HepG2 (cell line): Measurements from ENCODE around the gene ASB16. TPM values are rescaled to one million over a fixed set of nuclear protein-coding genes. Genes with fewer than 3 reads are reported as not detected.

Experiments
- AKAP8 ChIP-seq: sonication (generic); formaldehyde crosslinking; IDR thresholded peaks from 2 replicates; pipeline ENCODE4 v1.5.1; 2020; ENCODE audit warnings: mild to moderate bottlenecking, missing genetic modification reagents
- ARNTL ChIP-seq: sonication (generic); formaldehyde crosslinking; IDR thresholded peaks from 2 replicates; pipeline ENCODE4 v1.4.0; 2020; ENCODE audit warnings: mild to moderate bottlenecking, missing genetic modification reagents
- BCL3 ChIP-seq: sonication (generic); formaldehyde crosslinking; IDR thresholded peaks from 2 replicates; pipeline ENCODE4 v1.5.1; 2020; ENCODE audit warnings: mild to moderate bottlenecking, missing genetic modification reagents, moderate library complexity
- CHD2 ChIP-seq: IDR thresholded peaks from 2 replicates; pipeline ENCODE4 v1.6.1; 2011; ENCODE audit warnings: low read depth, low read length, improper control_type of control experiment
- CREB3 ChIP-seq: sonication (generic); formaldehyde crosslinking; IDR thresholded peaks from 2 replicates; pipeline ENCODE4 v1.5.0; 2020; ENCODE audit warnings: missing genetic modification reagents
- DNMT1 ChIP-seq: sonication (generic); formaldehyde crosslinking; IDR thresholded peaks from 2 replicates; pipeline ENCODE4 v1.5.1; 2020; ENCODE audit warnings: mild to moderate bottlenecking, missing genetic modification reagents
- ETV5 ChIP-seq: IDR thresholded peaks from 2 replicates; pipeline ENCODE4 v1.6.1; 2018; ENCODE audit warnings: missing biosample characterization, missing genetic modification reagents, inconsistent platforms, borderline replicate concordance
- HNRNPUL1 ChIP-seq: fragments of 200-400 bp; formaldehyde crosslinking; IDR thresholded peaks from 2 replicates; pipeline ENCODE4 v1.6.1; 2017; ENCODE audit warnings: low read depth, mild to moderate bottlenecking, low read length, moderate library complexity
- KLF6 ChIP-seq: IDR thresholded peaks from 2 replicates; pipeline ENCODE4 v1.8.0; 2016; ENCODE audit warnings: missing biosample characterization, missing genetic modification reagents
- MEIS2 ChIP-seq: sonication (generic); formaldehyde crosslinking; IDR thresholded peaks from 2 replicates; pipeline ENCODE4 v1.9.0; 2021; ENCODE audit warnings: mild to moderate bottlenecking, missing genetic modification reagents
- NR2C2 ChIP-seq: sonication (generic); formaldehyde crosslinking; IDR thresholded peaks from 2 replicates; pipeline ENCODE4 v1.4.0; 2020; ENCODE audit warnings: missing genetic modification reagents, mild to moderate bottlenecking, moderate library complexity, borderline replicate concordance
- SMYD3 ChIP-seq: sonication (generic); formaldehyde crosslinking; IDR thresholded peaks from 2 replicates; pipeline ENCODE4 v1.8.1; 2023; ENCODE audit warnings: mild to moderate bottlenecking, missing genetic modification reagents
- TFE3 ChIP-seq: IDR thresholded peaks from 2 replicates; pipeline ENCODE4 v1.6.1; 2016
- U2AF2 ChIP-seq: fragments of 200-400 bp; formaldehyde crosslinking; IDR thresholded peaks from 2 replicates; pipeline ENCODE4 v1.6.1; 2017; ENCODE audit warnings: low read depth, mild to moderate bottlenecking, low read length
- ZBTB44 ChIP-seq: sonication (generic); formaldehyde crosslinking; IDR thresholded peaks from 2 replicates; pipeline ENCODE4 v1.4.0; 2020; ENCODE audit warnings: missing genetic modification reagents
- ZFP62 ChIP-seq: sonication (generic); formaldehyde crosslinking; IDR thresholded peaks from 2 replicates; pipeline ENCODE4 v1.4.0; 2020; ENCODE audit warnings: missing genetic modification reagents
- ZNF253 ChIP-seq: sonication (generic); formaldehyde crosslinking; IDR thresholded peaks from 2 replicates; pipeline ENCODE4 v1.8.0; 2022; ENCODE audit warnings: mild to moderate bottlenecking, missing genetic modification reagents, borderline replicate concordance
- ZNF468 ChIP-seq: sonication (generic); formaldehyde crosslinking; IDR thresholded peaks from 2 replicates; pipeline ENCODE4 v1.8.0; 2022; ENCODE audit warnings: mild to moderate bottlenecking, moderate library complexity, missing genetic modification reagents
- ZNF577 ChIP-seq: sonication (generic); formaldehyde crosslinking; IDR thresholded peaks from 2 replicates; pipeline ENCODE4 v1.4.0; 2020; ENCODE audit warnings: mild to moderate bottlenecking, low read depth, missing genetic modification reagents, borderline replicate concordance
- ZXDC ChIP-seq: sonication (generic); formaldehyde crosslinking; IDR thresholded peaks from 2 replicates; pipeline ENCODE4 v1.5.0; 2020; ENCODE audit warnings: mild to moderate bottlenecking, missing genetic modification reagents
- polyA plus RNA-seq, 8 experiments: library from polyadenylated mRNA; depleted of rRNA in 3 of 8; stranded (reverse) in 7 of 8; unstranded in 1 of 8; fragments of >200 nt; fragmentation: Illumina TruSeq in 4 of 8; extraction: Trizol in 4 of 8; gene quantifications; 2 replicates each; pipeline versions ENCODE4 v1.2.1 to v1.2.3, GENCODE V29; 2011 to 2016; ENCODE audit warnings: low read depth in 4 of 8, missing spikeins in 1 of 8, mixed read lengths in 1 of 8; ENCODE audit not compliant: insufficient read depth in 1 of 8
- total RNA-seq, 5 experiments: library from RNA; depleted of rRNA; stranded (reverse); fragments of >200 nt; fragmentation: Illumina TruSeq; extraction: Trizol; gene quantifications; 2 replicates each; pipeline ENCODE4 v1.2.3, GENCODE V29; 2016; ENCODE audit warnings: low read depth in 1 of 5

ASB16 gene
- total and polyA plus RNA-seq, 2 of the 13 experiments (the other 11 are each of a cell fraction or from before 2014, with no cell fraction given), result 0.07 TPM; not detected in 1

GRCh38 chr17:44221084-44221861, 50.8 kb downstream of the ASB16 start (continued):
- TF ChIP-seq ETV5 (CRISPR knock-in tag), result 0 out of 2 replicates have a peak, but pooled peaks have one; percentile 4
- no peak; the same call in 1 of the 2 replicates for TF ChIP-seq CREB3 (CRISPR knock-in tag)
- no peak; the same call in 1 of the 2 replicates for TF ChIP-seq ARNTL (CRISPR knock-in tag)
- TF ChIP-seq KLF6 (CRISPR knock-in tag), result no peak
- TF ChIP-seq TFE3 (CRISPR knock-in tag), result no peak
- no peak for TF ChIP-seq ZBTB44 (CRISPR knock-in tag)
- TF ChIP-seq ZNF253, result no peak
- TF ChIP-seq MEIS2 (CRISPR knock-in tag), result no peak; the same call in 1 of the 2 replicates
- no peak for TF ChIP-seq HNRNPUL1
- no peak; the same call in 1 of the 2 replicates for TF ChIP-seq DNMT1
- TF ChIP-seq ZFP62 (CRISPR knock-in tag), result no peak
- peak; percentile 97 for TF ChIP-seq AKAP8 (CRISPR knock-in tag)
- no peak; the same call in 1 of the 2 replicates for TF ChIP-seq BCL3 (CRISPR knock-in tag)
- no peak; the same call in 1 of the 2 replicates for TF ChIP-seq NR2C2 (CRISPR knock-in tag)
- TF ChIP-seq ZNF577 (CRISPR knock-in tag), result no peak
- TF ChIP-seq ZNF468 (CRISPR knock-in tag), result no peak
- TF ChIP-seq SMYD3 (CRISPR knock-in tag), result no peak
- TF ChIP-seq ZXDC (CRISPR knock-in tag), result no peak
- no peak for TF ChIP-seq U2AF2
- TF ChIP-seq CHD2, result no peak
